ENCODE data around the gene TALDO1. TPM values are rescaled to one million over a fixed set of nuclear protein-coding genes. Genes with fewer than 3 reads are reported as not detected.

Gene TALDO1
- total RNA-seq (100 to 1,000 TPM; 120 to 124 TPM), polyA plus RNA-seq (100 to 1,000 TPM; 160 to 173 (median 166) TPM), total RNA-seq (13.3 to 317 (median 79.2) reads per million in 6 experiments)

- Mint-ChIP-seq H3K27ac (peak within 1 kb of the TSS; percentile 35 to 89 (median 79)), H3K9me3 (no peaks in the 10 kb centered on the region), H3K27me3 (no peaks in the 10 kb centered on the region), H3K4me1 (peaks cover 4 to 28% (median 22%) of the 10 kb centered on the region in 4 donors), H3K36me3 (peaks cover 0 to under 1% (median 0%) of the 10 kb centered on the region in 3 donors), H3K4me3 (peak within 1 kb of the TSS; percentile 79 to 91 (median 86))
- POLR2A ChIA-PET, result interaction anchor here (0.7 to 3.7 kb wide), 10 partner anchors 10 to 229 kb away, joined by 3 to 18 read pairs (median 5); partner anchors contain the start of genes LRRC56, PIDD1, RPLP2 and TSPAN4
- DNase-seq (peak; percentile 48 to 82 (median 70)), ATAC-seq (peak; percentile 80 to 87)
These were observed at the start of gene TALDO1 for GRCh38 chr11:747158-748006. TSS of gene TALDO1 (plus strand) at chr11:747464. CDS start at chr11:747482, 18 bp downstream.

GRCh38 chr11:697811-698311 is 49.4 kb upstream of the TALDO1 start:
- no peak for DNase-seq
- peak overlapping the region; percentile 25 to 85 (median 62) for H3K4me3 Mint-ChIP-seq
- POLR2A ChIA-PET, result interaction anchor here (0.7 to 8.7 kb wide), 5 partner anchors 9 to 143 kb away, joined by 3 to 109 read pairs (median 3); partner anchors contain the start of gene PHRF1

GRCh38 chr11:698493-699115 is 48.7 kb upstream of the TALDO1 start:
- no peak for ATAC-seq
- Mint-ChIP-seq H3K27me3 (no peaks in the 10 kb centered on the region), H3K4me3 (peak overlapping the region in 5 of 10 donors; percentile 51 to 85 (median 64)), H3K9me3 (no peaks in the 10 kb centered on the region), H3K27ac (peak overlapping the region in 9 of 10 donors; percentile 19 to 98 (median 87)), H3K36me3 (peaks cover 0 to 17% (median 3%) of the 10 kb centered on the region in 3 donors), H3K4me1 (peaks cover 12 to 32% (median 22%) of the 10 kb centered on the region in 4 donors)
- POLR2A ChIA-PET, result interaction anchor here (0.7 to 8.7 kb wide), 3 partner anchors 8 to 144 kb away, joined by 3 to 109 read pairs (median 4); no protein-coding TSS in a partner anchor
- peak in 2 of 10 donors; percentile 23 to 33 for DNase-seq

More at GRCh38 chr11:697811-698311, 49.4 kb upstream of the TALDO1 start:
- no peaks in the 10 kb centered on the region for H3K27me3 Mint-ChIP-seq
- no peaks in the 10 kb centered on the region for H3K9me3 Mint-ChIP-seq
- no peak for ATAC-seq
- peak overlapping the region; percentile 43 to 98 (median 86) for H3K27ac Mint-ChIP-seq
- peaks cover 18 to 40% (median 30%) of the 10 kb centered on the region in 4 donors for H3K4me1 Mint-ChIP-seq
- H3K36me3 Mint-ChIP-seq, result peaks cover 0 to 17% (median 3%) of the 10 kb centered on the region in 3 donors

- H3K27ac Mint-ChIP-seq, result peak overlapping the region in 2 of 10 donors; percentile 10 to 75
- ATAC-seq, result no peak
- peaks cover 0 to 17% (median 3%) of the 10 kb centered on the region in 3 donors for H3K36me3 Mint-ChIP-seq
- H3K27me3 Mint-ChIP-seq, result no peaks in the 10 kb centered on the region
- DNase-seq, result no peak
- POLR2A ChIA-PET, result interaction anchor here (1.5 to 8.7 kb wide), 2 partner anchors 25 to 144 kb away, joined by 4 to 109 read pairs; no protein-coding TSS in a partner anchor
- peaks cover 11 to 31% (median 20%) of the 10 kb centered on the region in 4 donors for H3K4me1 Mint-ChIP-seq
- H3K9me3 Mint-ChIP-seq, result no peaks in the 10 kb centered on the region
- H3K4me3 Mint-ChIP-seq, result peak overlapping the region in 1 of 10 donors; percentile 24
These were observed 48.2 kb upstream of the TALDO1 start for GRCh38 chr11:699116-699508.

GRCh38 chr11:699753-700152 is 47.5 kb upstream of the TALDO1 start:
- DNase-seq, result no peak
- ATAC-seq, result no peak
- H3K27me3 Mint-ChIP-seq, result no peaks in the 10 kb centered on the region
- peak overlapping the region in 1 of 10 donors; percentile 19 for H3K4me3 Mint-ChIP-seq
- H3K27ac Mint-ChIP-seq, result peak overlapping the region in 1 of 10 donors; percentile 33
- H3K4me1 Mint-ChIP-seq, result peaks cover 11 to 33% (median 19%) of the 10 kb centered on the region in 4 donors
- H3K9me3 Mint-ChIP-seq, result no peaks in the 10 kb centered on the region
- peaks cover 0 to 17% (median 3%) of the 10 kb centered on the region in 3 donors for H3K36me3 Mint-ChIP-seq
- POLR2A ChIA-PET, result no interaction called here

DNA sequence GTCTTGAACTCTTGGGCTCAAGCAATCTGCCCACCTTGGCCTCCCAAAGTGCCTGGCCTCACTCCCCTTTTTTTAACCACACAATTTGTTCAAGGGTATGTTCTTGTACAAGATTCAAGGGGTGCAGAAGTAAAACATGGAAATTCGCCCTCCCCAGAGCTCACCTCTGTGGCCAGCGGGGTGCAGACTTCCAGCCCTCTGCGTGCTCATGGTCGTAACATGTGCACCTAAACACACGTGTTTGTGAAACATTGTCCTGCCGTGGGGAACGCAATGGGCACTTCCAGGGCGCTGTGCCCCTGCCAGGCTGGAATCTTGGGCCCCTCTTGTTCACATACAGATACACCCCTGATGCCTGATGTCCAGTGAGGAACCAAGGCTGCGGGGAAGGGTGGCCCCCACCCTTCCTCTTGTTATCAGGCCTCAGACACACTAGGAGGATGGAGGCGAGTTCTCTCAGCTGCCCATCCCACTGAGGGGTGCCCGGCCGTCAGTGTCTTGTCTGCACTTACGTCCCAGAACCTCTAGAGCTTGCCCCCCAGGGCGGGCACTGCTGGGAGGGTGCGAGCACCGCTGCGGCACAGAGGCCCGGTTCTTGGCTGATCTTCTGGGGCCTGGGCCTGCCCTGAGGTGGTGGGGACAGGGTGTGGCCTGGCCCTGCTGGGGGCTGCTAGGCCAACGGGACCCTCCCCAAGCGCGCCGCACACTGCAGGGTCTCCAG is 45.4 kb upstream of the TALDO1 start:
- H3K27me3 Mint-ChIP-seq, result peaks cover 0 to 5% (median 0%) of the 10 kb centered on the region in 5 donors
- peak overlapping the region in 2 of 10 donors; percentile 21 to 32 for H3K27ac Mint-ChIP-seq
- no peak for ATAC-seq
- no peak for DNase-seq
- H3K36me3 Mint-ChIP-seq, result peaks cover 0 to 17% (median 3%) of the 10 kb centered on the region in 3 donors
- POLR2A ChIA-PET, result no interaction called here
- H3K4me1 Mint-ChIP-seq, result peaks cover 14 to 31% (median 19%) of the 10 kb centered on the region in 4 donors
- no peak overlapping the region for H3K4me3 Mint-ChIP-seq
- no peaks in the 10 kb centered on the region for H3K9me3 Mint-ChIP-seq

- peaks cover 0 to 13% (median 7%) of the 10 kb centered on the region in 5 donors for H3K27me3 Mint-ChIP-seq
- DNase-seq, result no peak
- H3K27ac Mint-ChIP-seq, result no peak overlapping the region
- no peak for ATAC-seq
- no peak overlapping the region for H3K4me3 Mint-ChIP-seq
- H3K9me3 Mint-ChIP-seq, result no peaks in the 10 kb centered on the region
- peaks cover 10 to 23% (median 13%) of the 10 kb centered on the region in 4 donors for H3K4me1 Mint-ChIP-seq
- H3K36me3 Mint-ChIP-seq, result peaks cover 0 to 17% (median 3%) of the 10 kb centered on the region in 3 donors
- POLR2A ChIA-PET, result no interaction called here
These were observed 44.5 kb upstream of the TALDO1 start for GRCh38 chr11:702462-703461.

DNA sequence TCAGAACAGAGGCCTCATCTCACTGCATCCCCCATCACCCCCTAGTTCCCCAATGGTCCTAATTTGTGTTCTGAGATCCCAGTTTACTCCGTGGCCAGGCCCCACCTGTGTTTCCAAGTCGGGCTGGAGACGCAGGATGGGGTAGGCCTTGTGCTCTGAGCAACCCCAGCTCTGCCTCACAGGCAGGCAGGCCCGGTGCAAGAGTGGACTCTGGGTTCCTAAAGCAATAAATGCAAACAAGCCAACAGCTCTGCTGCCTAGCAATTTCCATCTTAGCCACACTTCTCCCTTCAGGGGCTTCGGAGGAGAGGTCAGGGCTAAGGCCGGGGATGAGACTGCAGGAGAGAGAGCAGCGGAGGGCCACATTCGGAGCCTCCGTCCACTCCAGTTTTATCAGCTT is 43.8 kb upstream of the TALDO1 start:
- no peak for DNase-seq
- no peak for ATAC-seq
- POLR2A ChIA-PET, result no interaction called here
- Mint-ChIP-seq H3K4me1 (peaks cover 3 to 16% (median 6%) of the 10 kb centered on the region in 4 donors), H3K27me3 (peaks cover 0 to 14% (median 8%) of the 10 kb centered on the region in 5 donors), H3K9me3 (no peaks in the 10 kb centered on the region), H3K4me3 (no peak overlapping the region), H3K27ac (no peak overlapping the region), H3K36me3 (peaks cover 0 to 17% (median 3%) of the 10 kb centered on the region in 3 donors)

GRCh38 chr11:704228-704674 is 43.0 kb upstream of the TALDO1 start:
- H3K27ac Mint-ChIP-seq, result no peak overlapping the region
- no peaks in the 10 kb centered on the region for H3K9me3 Mint-ChIP-seq
- POLR2A ChIA-PET, result interaction anchor here (0.6 to 2.2 kb wide), 5 partner anchors 8 to 425 kb away, joined by 3 to 18 read pairs (median 6); partner anchors contain the start of genes DEAF1 and TMEM80
- ATAC-seq (no peak), DNase-seq (no peak)
- no peak overlapping the region for H3K4me3 Mint-ChIP-seq
- H3K36me3 Mint-ChIP-seq, result peaks cover 0 to 14% (median 3%) of the 10 kb centered on the region in 3 donors
- peaks cover 3 to 13% (median 4%) of the 10 kb centered on the region in 4 donors for H3K4me1 Mint-ChIP-seq
- H3K27me3 Mint-ChIP-seq, result peaks cover 0 to 14% (median 8%) of the 10 kb centered on the region in 5 donors

DNA sequence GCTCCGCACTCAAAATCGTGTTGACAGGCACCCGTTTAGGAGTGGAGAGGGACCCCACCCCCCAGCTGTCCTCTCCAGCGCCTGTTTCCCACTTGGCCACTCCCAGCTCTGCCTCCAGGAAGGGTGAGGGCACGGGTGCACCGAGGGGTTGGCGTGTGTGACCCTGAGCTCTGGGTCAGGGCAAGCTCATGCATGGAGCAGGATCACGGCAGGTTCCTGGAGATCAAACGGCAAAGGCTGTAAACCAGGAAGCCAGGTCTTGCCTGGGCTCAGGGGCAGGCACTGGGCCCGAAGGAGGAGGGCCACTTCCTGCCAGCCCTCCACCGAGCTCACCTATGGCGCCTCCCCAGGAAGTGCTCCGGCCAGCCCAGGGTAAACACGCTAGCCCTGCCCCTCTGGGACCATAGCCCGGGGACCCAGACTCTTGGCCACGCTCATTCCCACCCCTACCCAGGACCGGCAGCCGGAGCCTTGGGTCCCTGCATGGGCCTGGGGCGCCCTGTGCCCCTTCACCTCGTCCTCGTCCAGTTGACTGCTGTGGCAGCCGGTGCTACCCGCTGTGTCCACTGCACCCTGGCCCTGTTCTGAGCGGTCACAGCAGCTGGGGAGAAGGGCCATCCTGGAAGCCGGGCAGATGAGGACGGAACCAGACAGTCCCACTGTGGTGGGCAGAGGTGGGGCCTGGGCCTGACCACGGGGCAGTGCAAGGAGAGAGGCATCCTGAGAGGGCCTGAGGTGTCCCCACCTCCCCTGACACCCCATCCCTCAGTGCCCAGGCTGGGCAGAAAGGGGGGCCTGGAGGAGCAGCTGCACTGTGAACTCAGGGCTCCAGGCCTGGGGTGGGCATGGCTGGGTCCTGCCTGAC is 42.3 kb upstream of the TALDO1 start:
- H3K4me3 Mint-ChIP-seq, result peak overlapping the region in 6 of 10 donors; percentile 22 to 77 (median 54)
- POLR2A ChIA-PET, result interaction anchor here (0.8 to 2.2 kb wide), 4 partner anchors 9 to 90 kb away, joined by 3 to 18 read pairs (median 7); partner anchors contain the start of genes DEAF1 and TMEM80
- peak overlapping the region in 2 of 10 donors; percentile 53 to 72 for H3K27ac Mint-ChIP-seq
- no peaks in the 10 kb centered on the region for H3K9me3 Mint-ChIP-seq
- peaks cover 0 to 7% (median 3%) of the 10 kb centered on the region in 3 donors for H3K36me3 Mint-ChIP-seq
- ATAC-seq (peak in 1 of 2 donors; percentile 22), DNase-seq (peak in 1 of 10 donors; percentile 60)
- peaks cover 0 to 17% (median 8%) of the 10 kb centered on the region in 5 donors for H3K27me3 Mint-ChIP-seq
- peaks cover 3 to 11% (median 4%) of the 10 kb centered on the region in 4 donors for H3K4me1 Mint-ChIP-seq

Measured in naive thymus-derived CD8-positive, alpha-beta T cell (primary cell).